ENCODE results near the gene PTH1R. TPM values are rescaled to one million over a fixed set of nuclear protein-coding genes. Genes with fewer than 3 reads are reported as not detected.

PTH1R gene
- total and polyA plus RNA-seq, 2 experiments from 2014 or later: 0.60 to 1.3 TPM

DNA sequence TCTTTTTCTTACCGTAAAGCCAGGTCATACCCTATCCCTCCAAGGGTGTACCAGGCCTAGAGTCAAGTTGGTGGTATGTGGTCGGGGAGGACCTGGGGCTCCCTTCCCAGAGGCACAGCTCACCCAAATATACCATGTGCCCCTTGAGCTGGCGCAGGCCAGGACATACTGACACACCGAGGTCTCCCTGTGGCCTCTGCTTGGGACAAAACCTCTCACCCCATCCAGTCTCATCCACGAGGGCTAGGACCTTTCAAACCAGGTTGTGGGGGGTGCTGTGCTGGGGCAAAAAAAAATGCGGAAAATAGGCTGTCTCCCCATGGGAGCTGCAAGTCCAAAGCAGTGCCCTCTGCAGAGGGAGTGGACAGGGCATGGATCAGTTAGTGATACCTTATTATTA, 22.8 kb downstream of the PTH1R start:
- H3K4me1 ChIP-seq (ENCODE audit: insufficient read depth): peaks cover 3% of the 10 kb centered on the region; the same call in 1 of the 2 replicates
- no peaks in the 10 kb centered on the region for H3K36me3 ChIP-seq (ENCODE audit: low read depth)
- no peak overlapping the region for H3K9ac ChIP-seq
- no peak overlapping the region for H2AFZ ChIP-seq
- H3K27me3 ChIP-seq (replicated peaks; ENCODE audit: insufficient read depth): no peaks in the 10 kb centered on the region
- DNase-seq: no peak
- H3K9me3 ChIP-seq (ENCODE audit: low read depth): no peaks in the 10 kb centered on the region
- no peak overlapping the region for H3K4me3 ChIP-seq
- in situ Hi-C loops (cut with MboI): no loop called here
- TF ChIP-seq EZH2 (IDR thresholded peaks at IDR 0.05; ENCODE audit: insufficient read depth, poor library complexity, severe bottlenecking) (no peak), EZH2phosphoT487 (IDR thresholded peaks at IDR 0.05; ENCODE audit: insufficient read depth, low read depth) (no peak)
- H3K4me2 ChIP-seq (ENCODE audit: unreplicated experiment): no peak overlapping the region
- H3K9me2 ChIP-seq (ENCODE audit: insufficient read depth): no peaks in the 10 kb centered on the region
- H3K27ac ChIP-seq: no peak overlapping the region
- WGBS, 2 experiments (ENCODE audit: low coverage in 1 of 2, low lambda C conversion rate in 2 of 2, missing lambda C conversion rate in 2 of 2): 70 to 79% methylated on average over 6 of the region's 6 CpGs
- no peaks in the 10 kb centered on the region for H3F3A ChIP-seq (ENCODE audit: insufficient read depth)
- no peaks in the 10 kb centered on the region for H4K20me1 ChIP-seq (ENCODE audit: insufficient read depth)
- H3K79me2 ChIP-seq (ENCODE audit: insufficient read depth): no peaks in the 10 kb centered on the region

DNA sequence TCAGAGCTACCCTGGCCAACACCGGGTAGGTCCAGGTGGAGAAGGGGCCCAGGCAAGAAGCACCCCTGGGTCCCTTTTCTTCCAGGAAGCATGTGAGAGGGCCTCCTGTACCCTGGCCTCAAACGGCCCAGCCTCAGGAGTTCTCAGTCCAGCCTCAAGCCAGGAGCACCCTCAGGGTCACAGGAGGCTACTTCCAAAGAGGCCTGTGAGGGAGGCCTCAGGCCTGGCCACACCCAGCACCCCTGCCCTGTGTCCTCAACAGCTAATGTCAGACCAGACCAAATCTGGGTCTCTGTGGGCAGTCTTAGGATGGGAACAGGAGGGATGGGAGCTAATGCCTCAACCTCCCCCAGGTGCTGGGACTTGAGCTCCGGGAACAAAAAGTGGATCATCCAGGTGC, 23.5 kb downstream of the PTH1R start:
- 54 to 71% methylated on average over 2 to 3 of the region's 3 CpGs for WGBS, 2 experiments (ENCODE audit: low coverage in 1 of 2, low lambda C conversion rate in 2 of 2, missing lambda C conversion rate in 2 of 2)
- no peak for TF ChIP-seq EZH2phosphoT487 (IDR thresholded peaks at IDR 0.05; ENCODE audit: insufficient read depth, low read depth)
- TF ChIP-seq EZH2 (IDR thresholded peaks at IDR 0.05; ENCODE audit: insufficient read depth, poor library complexity, severe bottlenecking): no peak
- H4K20me1 ChIP-seq (ENCODE audit: insufficient read depth): no peaks in the 10 kb centered on the region
- in situ Hi-C loops (cut with MboI): no loop called here
- DNase-seq: no peak
- H3K9me2 ChIP-seq (ENCODE audit: insufficient read depth): no peaks in the 10 kb centered on the region
- no peak overlapping the region for H3K4me3 ChIP-seq
- no peak overlapping the region for H2AFZ ChIP-seq
- no peaks in the 10 kb centered on the region for H3K27me3 ChIP-seq (replicated peaks; ENCODE audit: insufficient read depth)
- no peak overlapping the region for H3K9ac ChIP-seq
- no peaks in the 10 kb centered on the region for H3F3A ChIP-seq (ENCODE audit: insufficient read depth)
- H3K36me3 ChIP-seq (ENCODE audit: low read depth): no peaks in the 10 kb centered on the region
- no peak overlapping the region for H3K4me2 ChIP-seq (ENCODE audit: unreplicated experiment)
- no peaks in the 10 kb centered on the region for H3K9me3 ChIP-seq (ENCODE audit: low read depth)
- peaks cover 3% of the 10 kb centered on the region; the same call in 1 of the 2 replicates for H3K4me1 ChIP-seq (ENCODE audit: insufficient read depth)
- H3K27ac ChIP-seq: no peak overlapping the region
- no peaks in the 10 kb centered on the region for H3K79me2 ChIP-seq (ENCODE audit: insufficient read depth)

DNA sequence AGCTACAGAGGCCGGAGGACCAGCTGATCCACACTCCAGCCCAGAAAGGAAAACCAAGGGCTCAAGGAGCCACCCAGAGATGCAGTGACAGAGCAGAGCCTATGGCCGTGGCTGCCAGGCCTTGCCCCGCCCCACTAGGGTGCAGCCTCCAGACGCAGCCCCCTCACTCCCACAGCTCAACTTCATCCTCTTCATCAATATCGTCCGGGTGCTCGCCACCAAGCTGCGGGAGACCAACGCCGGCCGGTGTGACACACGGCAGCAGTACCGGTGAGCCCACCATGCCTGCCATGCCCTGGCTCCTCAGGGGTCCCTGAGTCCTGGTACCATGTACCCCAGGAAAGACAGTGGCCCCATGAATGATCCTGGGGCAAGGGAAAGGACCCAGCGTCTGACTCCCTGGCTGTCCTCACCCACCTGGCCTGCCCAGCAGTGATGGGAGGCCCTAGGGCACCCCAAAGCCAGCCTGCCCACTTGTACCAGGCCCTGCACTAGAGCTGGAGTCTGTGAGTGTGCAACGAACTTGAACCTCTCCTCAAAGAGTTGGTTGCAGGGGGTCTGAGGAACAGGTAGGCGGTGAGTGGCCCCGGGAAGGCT, 24.2 kb downstream of the PTH1R start:
- WGBS, 2 experiments (ENCODE audit: low coverage in 1 of 2, low lambda C conversion rate in 2 of 2, missing lambda C conversion rate in 2 of 2): 79% methylated on average over 16 to 17 of the region's 17 CpGs
- in situ Hi-C loops (cut with MboI): no loop called here
- H2AFZ ChIP-seq: no peak overlapping the region

DNA sequence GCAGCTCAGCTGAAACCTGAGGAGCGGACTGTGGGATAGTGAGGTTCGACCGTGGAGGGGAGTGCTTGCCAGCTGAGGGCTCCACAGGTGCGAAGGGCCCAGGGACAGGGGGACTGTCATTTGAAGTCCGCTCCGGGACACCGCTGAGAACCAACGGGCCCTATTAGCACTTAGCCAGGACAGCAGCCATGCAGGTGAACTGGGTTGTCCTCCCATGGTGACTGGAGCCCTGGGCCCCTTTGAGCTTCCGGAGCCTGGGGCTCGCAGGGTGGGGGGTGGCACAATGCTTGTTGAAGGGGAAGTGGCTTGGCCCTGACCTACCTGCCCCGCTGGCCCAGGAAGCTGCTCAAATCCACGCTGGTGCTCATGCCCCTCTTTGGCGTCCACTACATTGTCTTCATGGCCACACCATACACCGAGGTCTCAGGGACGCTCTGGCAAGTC, 24.7 kb downstream of the PTH1R start:
- H3K27ac ChIP-seq: no peak overlapping the region
- no peak overlapping the region for H3K9ac ChIP-seq
- no peaks in the 10 kb centered on the region for H3K36me3 ChIP-seq (ENCODE audit: low read depth)
- no peak overlapping the region for H2AFZ ChIP-seq
- no peaks in the 10 kb centered on the region for H3K27me3 ChIP-seq (replicated peaks; ENCODE audit: insufficient read depth)
- TF ChIP-seq EZH2 (IDR thresholded peaks at IDR 0.05; ENCODE audit: insufficient read depth, poor library complexity, severe bottlenecking) (no peak), EZH2phosphoT487 (IDR thresholded peaks at IDR 0.05; ENCODE audit: insufficient read depth, low read depth) (no peak)
- H3K4me1 ChIP-seq (ENCODE audit: insufficient read depth): peaks cover 3% of the 10 kb centered on the region; the same call in 1 of the 2 replicates
- no peaks in the 10 kb centered on the region for H4K20me1 ChIP-seq (ENCODE audit: insufficient read depth)
- no peaks in the 10 kb centered on the region for H3K9me2 ChIP-seq (ENCODE audit: insufficient read depth)
- H3K79me2 ChIP-seq (ENCODE audit: insufficient read depth): no peaks in the 10 kb centered on the region
- in situ Hi-C loops (cut with MboI): no loop called here
- no peak for DNase-seq
- H3F3A ChIP-seq (ENCODE audit: insufficient read depth): no peaks in the 10 kb centered on the region
- 90 to 91% methylated on average over 13 to 15 of the region's 15 CpGs for WGBS, 2 experiments (ENCODE audit: low coverage in 1 of 2, low lambda C conversion rate in 2 of 2, missing lambda C conversion rate in 2 of 2)
- H3K9me3 ChIP-seq (ENCODE audit: low read depth): no peaks in the 10 kb centered on the region
- no peak overlapping the region for H3K4me3 ChIP-seq
- no peak overlapping the region for H3K4me2 ChIP-seq (ENCODE audit: unreplicated experiment)

More for the DNA sequence above, 24.2 kb downstream of the PTH1R start:
- DNase-seq: no peak
- no peaks in the 10 kb centered on the region for H3K36me3 ChIP-seq (ENCODE audit: low read depth)
- no peak overlapping the region for H3K4me3 ChIP-seq
- no peak overlapping the region for H3K9ac ChIP-seq
- H3F3A ChIP-seq (ENCODE audit: insufficient read depth): no peaks in the 10 kb centered on the region
- H3K27ac ChIP-seq: no peak overlapping the region
- no peaks in the 10 kb centered on the region for H3K9me2 ChIP-seq (ENCODE audit: insufficient read depth)
- H3K27me3 ChIP-seq (replicated peaks; ENCODE audit: insufficient read depth): no peaks in the 10 kb centered on the region
- no peaks in the 10 kb centered on the region for H4K20me1 ChIP-seq (ENCODE audit: insufficient read depth)
- TF ChIP-seq EZH2phosphoT487 (IDR thresholded peaks at IDR 0.05; ENCODE audit: insufficient read depth, low read depth) (no peak), EZH2 (IDR thresholded peaks at IDR 0.05; ENCODE audit: insufficient read depth, poor library complexity, severe bottlenecking) (no peak)
- no peaks in the 10 kb centered on the region for H3K79me2 ChIP-seq (ENCODE audit: insufficient read depth)
- peaks cover 3% of the 10 kb centered on the region; the same call in 1 of the 2 replicates for H3K4me1 ChIP-seq (ENCODE audit: insufficient read depth)
- H3K9me3 ChIP-seq (ENCODE audit: low read depth): no peaks in the 10 kb centered on the region
- no peak overlapping the region for H3K4me2 ChIP-seq (ENCODE audit: unreplicated experiment)
